Pancreas (tissue), 10 donors: ENCODE measurements around the gene SLC13A1. TPM values are rescaled to one million over a fixed set of nuclear protein-coding genes. Genes with fewer than 3 reads are reported as not detected.

ENCODE experiments used
- ATAC-seq, 4 donors: fragments of 200-7000 bp; cut with Tn5 transposase; one replicate each; pipeline versions ENCODE4 v1.8.0 to v1.9.1; 2020; ENCODE audit warnings: mild to moderate bottlenecking in 4 of 4, moderate library complexity in 4 of 4
- DNase-seq, 6 donors: peaks; one replicate each; pipeline ENCODE4 v3.0.0-alpha.2; 2020
- FAIRE-seq: peaks from 2 replicates; lab custom pipeline; 2012; peaks lifted over from hg19 to GRCh38; lab: Jason Lieb, UNC
- H3K27ac ChIP-seq, 4 donors: fragments of 200-600 bp; sonication (generic); 1 replicate in 3 of 4; 2 replicates in 1 of 4; pipeline versions ENCODE4 v1.5.0 to v1.8.0; 2020
- H3K27me3 ChIP-seq, 4 donors: fragments of 200-600 bp; one replicate each; pipeline ENCODE4 v1.8.0; 2021
- H3K36me3 ChIP-seq, 3 donors: fragments of 200-600 bp; sonication (generic) in 1 of 3; one replicate each; pipeline versions ENCODE4 v1.5.0 to v1.8.0; 2020 to 2021
- H3K4me1 ChIP-seq, 3 donors: fragments of 200-600 bp; one replicate each; pipeline ENCODE4 v1.8.0; 2021
- H3K4me3 ChIP-seq, 4 donors: fragments of 200-600 bp; sonication (generic) in 2 of 4; one replicate each; pipeline versions ENCODE4 v1.5.0 to v1.8.0; 2020 to 2021
- H3K9me3 ChIP-seq, 4 donors: fragments of 200-600 bp; one replicate each; pipeline ENCODE4 v1.8.0; 2021
- WGBS, 2 donors: extraction: QIAGEN DNeasy Blood & Tissue Kit; methylation state at CpG; one replicate each; pipeline ENCODE4 v1.1.7; 2013; 5-methylcytosine and 5-hydroxymethylcytosine counted together
- intact Hi-C, 3 donors: fragments of 100-400 bp; cut with DNase I; formaldehyde crosslinking; loops; one replicate each; pipeline versions ENCODE4 v1.11.1 to v1.14.2; 2022
- polyA plus RNA-seq, 2 donors: library from polyadenylated mRNA; stranded (reverse); fragments of 200-250 nt; gene quantifications; one replicate each; pipeline ENCODE4 v1.2.3, GENCODE V29; 2013
- total RNA-seq, 6 donors: library from RNA; stranded (reverse); fragmentation: NEBNext Ultra II Directional in 4 of 6; extraction: Animal tissue kit (Norgen Biotek cat#: 25700) in 4 of 6; gene quantifications; one replicate each; pipeline versions ENCODE4 v1.2.1 to v1.2.4, GENCODE V29; 2021 to 2023
- TF ChIP-seq, protein P1 (sequence below), 4 donors: fragments of 200-600 bp; sonication (generic) in 3 of 4; IDR thresholded peaks; one replicate each; pipeline versions ENCODE4 v1.5.0 to v1.8.0; 2021; ENCODE audit warnings: antibody characterized with exemption in 4 of 4
- donor health status: healthy with polysubstance abuse.
- donor health status: DM: no; HTN: no; CAD: no; lungs with moderate emphysema.
- donor health status: DM: no; HTN: no; CAD: no.
- donor health status: control.
- donor health status: control.
- donor health status: Bipolar disorder and iron deficiency.
- donor health status: DM: yes; HTN: yes; CAD: no.
- donor health status: DM: no; HTN: no; CAD: no.
- donor health status: DM: no; HTN: no; CAD: no.
- donor health status: DM: yes; HTN: yes; CAD: no.

Gene SLC13A1
- total and polyA plus RNA-seq, 8 donors, result 0.02 to 0.19 (median 0.09) TPM; not detected in 3

DNA sequence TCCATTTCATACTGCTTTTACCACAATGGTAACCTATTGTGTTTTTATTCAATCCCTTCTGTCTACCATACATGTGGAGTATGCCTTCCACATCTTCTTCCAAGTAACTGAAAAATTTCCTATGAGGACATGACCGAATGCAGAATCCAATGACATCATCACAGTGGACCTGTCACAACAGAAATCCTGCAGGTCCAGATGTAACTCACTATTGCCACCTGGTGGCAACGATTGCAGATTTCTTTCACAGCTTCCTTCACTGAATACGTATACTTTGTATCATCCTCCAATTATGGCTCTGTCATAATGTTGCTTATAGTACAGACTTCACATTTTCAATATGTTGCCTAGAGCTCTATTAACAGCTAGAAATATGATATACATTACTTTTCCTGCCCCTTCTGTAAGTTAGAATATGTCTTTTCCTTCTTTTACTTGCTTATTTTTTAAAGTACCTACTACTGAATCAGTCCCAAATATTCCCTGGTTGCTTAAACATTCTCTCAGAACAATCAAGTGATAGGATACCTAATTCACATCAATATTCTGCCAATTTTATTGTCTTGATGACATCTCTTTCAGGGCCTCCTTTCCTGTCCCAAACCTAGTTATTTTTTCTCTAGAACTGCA is 45.4 kb downstream of the SLC13A1 start:
- intact Hi-C loops, result no loop called here
- Histone ChIP-seq H3K36me3 (no peaks in the 10 kb centered on the region), H3K27me3 (no peaks in the 10 kb centered on the region), H3K9me3 (no peaks in the 10 kb centered on the region), H3K4me3 (no peak overlapping the region), H3K4me1 (no peaks in the 10 kb centered on the region), H3K27ac (no peak overlapping the region)
- 1 to 3% methylated on average over 3 of the region's 3 CpGs for WGBS, 2 donors
- TF ChIP-seq, protein P1, sequence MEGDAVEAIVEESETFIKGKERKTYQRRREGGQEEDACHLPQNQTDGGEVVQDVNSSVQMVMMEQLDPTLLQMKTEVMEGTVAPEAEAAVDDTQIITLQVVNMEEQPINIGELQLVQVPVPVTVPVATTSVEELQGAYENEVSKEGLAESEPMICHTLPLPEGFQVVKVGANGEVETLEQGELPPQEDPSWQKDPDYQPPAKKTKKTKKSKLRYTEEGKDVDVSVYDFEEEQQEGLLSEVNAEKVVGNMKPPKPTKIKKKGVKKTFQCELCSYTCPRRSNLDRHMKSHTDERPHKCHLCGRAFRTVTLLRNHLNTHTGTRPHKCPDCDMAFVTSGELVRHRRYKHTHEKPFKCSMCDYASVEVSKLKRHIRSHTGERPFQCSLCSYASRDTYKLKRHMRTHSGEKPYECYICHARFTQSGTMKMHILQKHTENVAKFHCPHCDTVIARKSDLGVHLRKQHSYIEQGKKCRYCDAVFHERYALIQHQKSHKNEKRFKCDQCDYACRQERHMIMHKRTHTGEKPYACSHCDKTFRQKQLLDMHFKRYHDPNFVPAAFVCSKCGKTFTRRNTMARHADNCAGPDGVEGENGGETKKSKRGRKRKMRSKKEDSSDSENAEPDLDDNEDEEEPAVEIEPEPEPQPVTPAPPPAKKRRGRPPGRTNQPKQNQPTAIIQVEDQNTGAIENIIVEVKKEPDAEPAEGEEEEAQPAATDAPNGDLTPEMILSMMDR (IDR thresholded peaks at IDR 0.05), result peak; percentile 57 to 83 (median 66)
- DNase-seq (peak in 5 of 6 donors; percentile 61 to 84 (median 66)), FAIRE-seq (peak; percentile 84), ATAC-seq (peak; percentile 93 to 98 (median 94))

DNA sequence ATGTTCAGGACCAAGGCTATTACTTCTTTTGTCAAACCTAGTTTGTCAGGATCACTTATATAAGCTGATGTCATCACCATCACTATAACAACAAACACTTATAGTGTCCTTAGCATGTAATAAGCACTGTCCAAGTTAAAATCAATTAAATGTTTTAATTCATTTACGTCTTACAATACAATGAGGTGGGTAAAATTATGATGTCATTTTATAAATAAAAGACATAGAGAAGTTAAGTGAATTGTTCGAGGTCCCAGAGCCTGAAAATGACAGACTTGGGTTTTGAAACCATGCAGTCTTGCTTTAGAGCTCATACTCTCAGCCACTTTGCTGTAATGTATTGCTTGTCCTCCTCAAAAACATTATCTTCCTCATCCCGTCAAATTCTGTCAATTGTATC is 48.3 kb downstream of the SLC13A1 start:
- WGBS, 2 donors, result 69 to 80% methylated on average over 3 of the region's 3 CpGs
- H3K27ac ChIP-seq, result no peak overlapping the region
- no peaks in the 10 kb centered on the region for H3K9me3 ChIP-seq
- FAIRE-seq, result no peak
- intact Hi-C loops, result no loop called here
- no peak for DNase-seq
- no peaks in the 10 kb centered on the region for H3K27me3 ChIP-seq
- no peaks in the 10 kb centered on the region for H3K4me1 ChIP-seq
- no peak for ATAC-seq
- H3K36me3 ChIP-seq, result no peaks in the 10 kb centered on the region
- H3K4me3 ChIP-seq, result no peak overlapping the region
- TF ChIP-seq, protein P1 (IDR thresholded peaks at IDR 0.05), result no peak

DNA sequence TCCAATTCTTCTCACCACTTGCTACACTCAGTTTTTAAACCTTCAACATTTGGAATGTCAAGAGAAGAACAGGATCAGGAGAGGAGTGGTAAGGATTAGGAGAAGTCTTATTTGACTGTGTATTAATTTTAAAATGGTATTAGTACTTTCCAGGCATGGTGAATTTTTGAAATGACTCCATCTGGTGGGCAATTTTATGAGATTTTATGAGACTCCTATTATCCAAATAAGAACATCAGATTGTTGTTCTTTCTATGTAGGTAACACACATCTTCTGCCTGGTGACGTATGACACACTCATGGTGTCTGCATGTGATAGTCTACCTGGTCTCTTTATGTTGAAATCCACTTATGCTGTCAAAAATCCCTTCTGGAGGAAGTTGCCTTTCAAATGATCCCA is 51.0 kb downstream of the SLC13A1 start:
- DNase-seq (no peak), ATAC-seq (no peak), FAIRE-seq (no peak)
- Histone ChIP-seq H3K27ac (no peak overlapping the region), H3K36me3 (no peaks in the 10 kb centered on the region), H3K9me3 (no peaks in the 10 kb centered on the region), H3K4me3 (no peak overlapping the region), H3K4me1 (no peaks in the 10 kb centered on the region), H3K27me3 (no peaks in the 10 kb centered on the region)
- intact Hi-C loops, result loop anchor here in 1 of 3 donors (10.0 kb wide), 1 partner anchor 244 kb away; no protein-coding TSS in a partner anchor
- TF ChIP-seq, protein P1 (IDR thresholded peaks at IDR 0.05), result no peak
- 68 to 92% methylated on average over 1 of the region's 1 CpG for WGBS, 2 donors

DNA sequence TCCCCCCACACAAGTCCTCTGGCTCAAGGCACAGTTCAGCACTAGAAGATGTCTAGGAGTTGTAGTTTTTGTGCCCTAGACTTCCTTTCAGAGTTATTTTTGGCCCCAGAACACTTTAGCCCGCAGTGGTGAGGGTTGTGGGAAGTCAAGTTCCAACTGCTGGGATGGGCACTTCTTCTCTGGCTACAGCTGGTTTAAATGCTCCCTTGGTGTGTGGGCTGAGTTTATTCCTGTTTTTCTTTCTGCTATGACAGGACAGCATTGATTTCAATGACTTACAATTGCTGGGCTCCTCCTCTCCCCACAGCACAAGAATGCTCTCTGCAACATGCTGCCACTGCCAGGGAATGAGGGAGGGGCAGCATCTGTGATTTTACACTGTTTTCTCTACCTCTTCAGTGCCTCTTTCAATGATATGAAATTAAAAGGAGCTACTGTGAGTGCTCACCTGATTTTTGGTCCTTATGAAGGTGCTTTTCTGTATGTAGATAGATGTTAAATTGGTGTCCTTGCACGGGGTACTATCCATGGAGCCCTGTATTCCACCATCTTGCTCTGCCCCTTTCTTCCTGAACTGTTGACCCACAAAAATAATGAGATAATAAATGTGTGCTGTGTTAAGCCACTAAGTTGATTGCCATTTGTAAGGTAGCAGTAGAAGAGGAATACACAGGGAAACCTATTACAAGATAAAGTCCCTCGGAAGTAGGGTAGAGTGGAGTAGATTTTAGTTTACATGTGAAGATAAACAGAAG is 56.3 kb downstream of the SLC13A1 start:
- intact Hi-C loops, result loop anchor here in 1 of 3 donors (10.0 kb wide), 1 partner anchor 239 kb away; no protein-coding TSS in a partner anchor
- FAIRE-seq, result no peak
- DNase-seq, result no peak
- no peak overlapping the region for H3K27ac ChIP-seq
- H3K4me1 ChIP-seq, result no peaks in the 10 kb centered on the region
- H3K27me3 ChIP-seq, result no peaks in the 10 kb centered on the region
- no peaks in the 10 kb centered on the region for H3K9me3 ChIP-seq
- no peak overlapping the region for H3K4me3 ChIP-seq
- H3K36me3 ChIP-seq, result no peaks in the 10 kb centered on the region
- TF ChIP-seq, protein P1 (IDR thresholded peaks at IDR 0.05), result no peak
- 74 to 75% methylated on average over 3 of the region's 3 CpGs for WGBS, 2 donors
- no peak for ATAC-seq
